Activated naive CD8-positive, alpha-beta T cell treated with anti-CD3 and anti-CD28 coated beads for 36 hours (primary cell): ENCODE data around the gene WEE1. TPM values are rescaled to one million over a fixed set of nuclear protein-coding genes. Genes with fewer than 3 reads are reported as not detected.
A peak's percentile ranks its signal among the peaks of the same experiment; 100 is the strongest.
"Not testable (repeated sequence)": the region's sequence is repeated elsewhere in the genome, so short reads cannot be mapped to it uniquely, and the experiment has no call there.

Experiments
- DNase-seq: peaks from one replicate; pipeline ENCODE4 v3.0.0; 2021
- H3K27ac Mint-ChIP-seq: one replicate; pipeline ENCODE4 v1.8.0; 2022; ENCODE audit warnings: mild to moderate bottlenecking, moderate library complexity, mixed read lengths
- H3K27me3 Mint-ChIP-seq: one replicate; pipeline ENCODE4 v1.8.0; 2022; ENCODE audit warnings: mild to moderate bottlenecking, mixed read lengths
- H3K36me3 Mint-ChIP-seq: one replicate; pipeline ENCODE4 v1.8.0; 2021; ENCODE audit warnings: mild to moderate bottlenecking, mixed read lengths
- H3K4me1 Mint-ChIP-seq: one replicate; pipeline ENCODE4 v1.8.0; 2021; ENCODE audit warnings: mixed read lengths
- H3K4me3 Mint-ChIP-seq: one replicate; pipeline ENCODE4 v1.8.0; 2022; ENCODE audit warnings: mild to moderate bottlenecking, moderate library complexity, mixed read lengths
- H3K9me3 Mint-ChIP-seq: one replicate; pipeline ENCODE4 v1.8.0; 2022; ENCODE audit warnings: mixed read lengths
- total RNA-seq, 2 experiments: library from RNA; stranded (reverse); gene quantifications; one replicate each; pipeline ENCODE4 v1.2.3, GENCODE V29; 2021

The WEE1 gene
- 10 to 100 TPM; 46.8 to 47.5 TPM for total RNA-seq

DNA sequence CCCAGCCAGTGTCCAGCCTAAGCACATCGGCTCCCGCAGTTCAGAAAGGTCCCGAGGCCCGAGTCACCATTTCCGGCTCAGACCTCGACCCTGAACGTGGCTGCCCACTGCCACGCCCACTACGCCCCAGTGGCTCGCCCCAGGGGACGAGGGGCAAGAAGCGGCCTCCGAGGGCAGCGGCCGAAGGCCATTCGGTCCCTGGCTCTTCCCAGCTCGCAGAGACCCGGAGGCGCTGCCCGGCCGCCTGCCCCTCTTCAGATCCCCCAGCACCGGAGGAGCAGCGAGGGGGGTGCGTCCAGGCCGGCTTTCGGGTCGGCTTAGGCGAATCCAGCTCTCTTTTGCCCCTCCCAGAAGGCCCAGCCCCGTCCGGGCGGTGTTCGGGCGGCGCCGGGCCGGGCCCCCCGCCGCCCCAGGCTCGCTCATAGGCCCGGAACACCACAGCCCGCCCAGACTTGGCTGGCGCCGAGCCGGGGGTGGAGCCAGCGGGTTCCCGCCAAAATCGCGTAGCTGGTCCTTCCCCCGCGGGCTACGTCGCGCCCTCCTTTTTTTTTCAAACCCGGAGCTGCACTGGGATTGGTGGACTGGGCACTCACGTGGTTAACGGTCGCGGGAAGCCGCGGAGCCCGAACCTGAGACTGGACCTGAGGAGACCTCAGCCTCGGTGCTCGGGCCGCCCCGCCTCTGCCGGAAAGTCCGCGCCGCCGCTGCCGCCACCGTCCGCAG is at the start of gene WEE1:
TSS of gene WEE1 (plus strand) at position 619 of the 723 bp plus-strand sequence. CDS start 264 bp downstream, outside the sequence.
- peaks cover 41% of the 10 kb centered on the region for H3K27me3 Mint-ChIP-seq
- peaks cover 30% of the 10 kb centered on the region for H3K36me3 Mint-ChIP-seq
- H3K9me3 Mint-ChIP-seq: no peaks in the 10 kb centered on the region
- peak; percentile 100 for DNase-seq
- peak within 1 kb of the TSS; percentile 93 for H3K4me3 Mint-ChIP-seq
- peak within 1 kb of the TSS; percentile 82 for H3K27ac Mint-ChIP-seq
- peaks cover 28% of the 10 kb centered on the region for H3K4me1 Mint-ChIP-seq

DNA sequence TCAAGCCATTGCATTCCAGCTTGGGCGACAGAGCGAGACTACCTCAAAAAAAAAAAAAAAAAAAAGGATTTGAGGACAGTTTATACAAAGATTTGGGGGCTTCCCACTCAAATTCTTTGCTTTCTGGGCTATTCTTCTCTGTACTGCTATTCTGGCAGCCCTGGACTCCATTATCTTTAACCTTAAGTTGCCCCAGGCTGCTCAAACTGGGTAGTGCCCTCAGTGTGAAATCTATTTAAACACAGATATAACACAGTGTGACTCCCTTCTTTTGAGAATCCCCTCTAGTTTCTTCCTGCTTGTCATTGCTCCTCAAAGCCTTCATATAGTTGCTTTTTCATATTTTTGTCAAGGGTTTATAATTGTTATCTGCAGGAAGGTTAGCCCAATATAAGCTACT is 49.5 kb upstream of the WEE1 start:
- Mint-ChIP-seq H3K27ac (no peak overlapping the region), H3K9me3 (no peaks in the 10 kb centered on the region), H3K4me1 (no peaks in the 10 kb centered on the region), H3K36me3 (no peaks in the 10 kb centered on the region), H3K4me3 (no peak overlapping the region), H3K27me3 (no peaks in the 10 kb centered on the region)
- no peak for DNase-seq

DNA sequence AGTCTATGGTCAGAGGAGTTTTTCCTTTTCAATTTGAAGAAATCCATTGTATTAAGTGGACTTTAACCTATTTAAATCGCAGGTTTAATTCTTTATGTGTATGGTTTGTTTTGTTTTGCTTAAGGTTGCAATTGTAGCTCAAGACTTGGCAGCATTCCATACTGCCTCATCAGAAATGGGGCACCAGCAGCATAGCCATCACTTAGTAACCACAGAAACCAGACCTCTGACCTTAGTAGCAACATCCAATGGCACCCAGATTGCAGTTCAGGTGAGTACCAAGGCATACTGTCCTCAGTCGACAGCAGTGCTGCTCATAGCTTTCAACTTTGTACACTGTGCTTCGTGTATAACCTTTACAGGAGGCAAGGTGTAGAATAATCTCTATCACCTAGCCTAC is 48.4 kb upstream of the WEE1 start:
- no peaks in the 10 kb centered on the region for H3K27me3 Mint-ChIP-seq
- DNase-seq: no peak
- no peaks in the 10 kb centered on the region for H3K36me3 Mint-ChIP-seq
- no peak overlapping the region for H3K27ac Mint-ChIP-seq
- no peak overlapping the region for H3K4me3 Mint-ChIP-seq
- H3K9me3 Mint-ChIP-seq: no peaks in the 10 kb centered on the region
- no peaks in the 10 kb centered on the region for H3K4me1 Mint-ChIP-seq

DNA sequence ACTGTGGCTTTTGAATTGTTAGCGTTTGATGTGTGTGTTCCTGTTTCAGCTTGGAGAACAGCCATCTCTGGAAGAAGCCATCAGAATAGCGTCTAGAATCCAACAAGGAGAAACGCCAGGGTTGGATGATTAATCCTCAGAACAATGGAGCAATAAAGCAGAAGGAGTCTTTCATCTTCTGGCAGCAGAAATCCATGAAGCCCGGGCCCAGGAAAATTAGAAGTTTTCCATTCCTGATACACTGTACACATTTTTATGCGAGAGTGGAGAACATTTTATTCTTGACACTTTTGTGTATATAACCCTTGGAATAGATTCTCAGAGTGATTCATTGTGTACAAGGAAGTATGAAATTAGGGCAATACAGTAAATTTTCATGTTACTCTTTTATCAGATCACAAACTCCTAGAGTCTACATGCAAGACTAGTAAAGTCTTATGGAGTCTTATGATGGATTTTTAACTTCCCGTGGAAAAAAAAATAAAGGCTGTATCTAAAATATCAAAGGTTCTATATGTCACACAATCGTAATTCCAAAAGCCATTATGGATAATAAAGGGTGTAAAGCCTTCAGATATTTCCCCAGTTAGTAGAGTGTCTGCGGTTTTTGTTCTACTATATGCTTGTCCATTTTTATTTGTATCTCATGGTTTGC is 45.9 kb upstream of the WEE1 start:
- Mint-ChIP-seq H3K4me1 (no peaks in the 10 kb centered on the region), H3K4me3 (no peak overlapping the region), H3K27ac (no peak overlapping the region), H3K9me3 (no peaks in the 10 kb centered on the region), H3K27me3 (no peaks in the 10 kb centered on the region), H3K36me3 (no peaks in the 10 kb centered on the region)
- no peak for DNase-seq

DNA sequence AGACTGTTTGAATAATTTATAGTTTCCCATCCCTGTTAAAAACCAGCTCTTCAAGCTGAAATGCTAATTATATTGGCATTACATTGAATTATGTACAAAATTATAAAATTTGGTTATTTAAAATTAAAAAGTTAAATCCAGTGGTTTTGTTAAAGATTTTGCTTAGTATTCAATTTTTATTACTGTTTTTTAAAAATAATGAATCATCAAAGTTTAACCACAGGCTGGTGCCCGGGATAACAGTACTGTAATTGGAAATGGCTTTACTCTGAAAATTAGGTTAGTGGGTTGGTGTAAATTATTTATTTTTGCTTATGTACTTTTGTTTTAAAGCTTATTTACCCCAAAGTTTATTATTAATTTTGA is 45.4 kb upstream of the WEE1 start:
- no peak overlapping the region for H3K27ac Mint-ChIP-seq
- H3K4me3 Mint-ChIP-seq: no peak overlapping the region
- no peak for DNase-seq
- H3K36me3 Mint-ChIP-seq: no peaks in the 10 kb centered on the region
- no peaks in the 10 kb centered on the region for H3K4me1 Mint-ChIP-seq
- H3K27me3 Mint-ChIP-seq: no peaks in the 10 kb centered on the region
- no peaks in the 10 kb centered on the region for H3K9me3 Mint-ChIP-seq

DNA sequence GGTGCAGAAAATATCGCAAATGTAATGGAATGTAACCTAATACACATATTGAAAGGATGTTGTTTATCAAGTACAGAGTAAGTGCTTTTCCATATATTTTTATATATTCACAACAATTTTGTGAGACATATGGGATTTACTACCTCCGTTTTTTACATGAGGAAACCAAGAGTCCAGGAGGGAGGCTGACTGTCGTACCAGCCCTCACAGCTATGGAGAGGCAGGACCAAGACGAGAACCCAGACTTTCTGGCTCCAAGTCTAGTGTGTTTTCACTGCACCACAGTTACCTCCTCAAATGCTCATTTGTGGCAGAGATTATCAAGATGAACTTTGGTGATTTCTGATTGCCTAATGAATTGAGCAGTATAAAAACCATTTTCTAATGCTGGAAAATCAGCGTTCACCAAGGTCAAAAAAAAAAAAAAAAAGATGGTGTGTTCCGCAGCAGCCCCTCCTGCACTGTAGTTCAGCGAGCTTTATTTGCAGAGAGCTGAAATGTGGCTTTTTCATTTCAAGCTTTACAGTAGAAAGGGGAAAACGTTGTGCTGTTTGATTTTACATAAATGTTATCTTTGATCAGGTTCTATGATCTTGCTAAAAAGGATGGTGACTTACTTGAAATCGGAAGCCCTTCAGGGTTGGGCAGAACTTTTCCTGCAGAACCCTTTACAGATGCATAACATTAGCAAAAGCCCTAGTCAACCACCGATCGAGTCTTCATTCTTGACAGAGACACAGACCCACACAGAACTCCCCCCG is 44.7 kb upstream of the WEE1 start:
- H3K4me3 Mint-ChIP-seq: no peak overlapping the region
- DNase-seq: no peak
- H3K9me3 Mint-ChIP-seq: no peaks in the 10 kb centered on the region
- no peak overlapping the region for H3K27ac Mint-ChIP-seq
- no peaks in the 10 kb centered on the region for H3K27me3 Mint-ChIP-seq
- no peaks in the 10 kb centered on the region for H3K4me1 Mint-ChIP-seq
- H3K36me3 Mint-ChIP-seq: no peaks in the 10 kb centered on the region

DNA sequence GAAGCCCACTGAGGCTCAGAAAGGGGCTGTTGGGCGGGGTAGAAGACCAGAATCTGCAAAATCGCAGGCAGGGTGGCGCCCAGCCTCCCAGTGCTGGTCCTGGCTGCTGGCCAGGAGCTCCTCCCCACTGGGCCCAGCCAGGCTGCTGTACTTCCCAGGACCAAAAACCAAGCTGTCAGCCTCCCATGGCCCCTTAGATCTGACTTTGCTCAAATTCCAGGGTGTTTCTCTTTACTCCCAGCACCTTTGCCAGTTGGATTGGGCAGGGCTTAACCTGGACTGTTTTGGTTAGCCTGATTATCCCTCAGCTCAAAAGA is 44.2 kb upstream of the WEE1 start:
- Mint-ChIP-seq H3K9me3 (no peaks in the 10 kb centered on the region), H3K4me1 (no peaks in the 10 kb centered on the region), H3K27me3 (no peaks in the 10 kb centered on the region), H3K36me3 (no peaks in the 10 kb centered on the region), H3K4me3 (no peak overlapping the region), H3K27ac (no peak overlapping the region)
- DNase-seq: no peak

DNA sequence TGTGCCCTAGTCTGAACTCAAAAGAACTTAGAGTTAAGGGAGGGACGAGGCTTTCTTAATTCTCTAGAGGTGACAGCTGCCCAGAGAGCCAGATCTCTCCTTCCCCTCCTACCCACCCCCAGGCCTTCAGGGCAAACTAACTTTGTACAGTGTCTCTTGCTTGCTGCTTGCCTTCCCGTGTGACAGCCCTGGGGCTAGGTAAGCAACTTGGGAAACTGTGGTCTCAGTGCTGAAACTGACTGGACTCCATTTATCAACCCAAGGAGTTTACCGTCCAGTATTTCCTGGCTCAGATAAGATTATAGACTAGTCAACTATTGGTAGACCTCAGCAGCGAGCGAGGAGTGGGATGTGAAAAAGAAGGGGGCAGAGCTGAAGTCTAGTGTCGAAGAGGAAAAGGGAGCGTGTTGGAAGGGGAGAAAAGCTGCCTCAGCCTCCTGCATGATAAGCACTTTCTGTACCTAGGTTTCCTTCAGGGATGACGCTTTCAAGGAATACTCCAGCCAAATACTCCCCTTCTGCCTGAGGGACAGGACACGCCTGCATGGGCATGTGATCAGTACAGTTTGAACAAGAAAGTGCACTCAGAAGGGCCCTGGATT is 43.3 kb upstream of the WEE1 start:
- H3K9me3 Mint-ChIP-seq: no peaks in the 10 kb centered on the region
- no peak overlapping the region for H3K27ac Mint-ChIP-seq
- H3K4me3 Mint-ChIP-seq: no peak overlapping the region
- DNase-seq: no peak
- H3K4me1 Mint-ChIP-seq: no peaks in the 10 kb centered on the region
- no peaks in the 10 kb centered on the region for H3K36me3 Mint-ChIP-seq
- no peaks in the 10 kb centered on the region for H3K27me3 Mint-ChIP-seq

DNA sequence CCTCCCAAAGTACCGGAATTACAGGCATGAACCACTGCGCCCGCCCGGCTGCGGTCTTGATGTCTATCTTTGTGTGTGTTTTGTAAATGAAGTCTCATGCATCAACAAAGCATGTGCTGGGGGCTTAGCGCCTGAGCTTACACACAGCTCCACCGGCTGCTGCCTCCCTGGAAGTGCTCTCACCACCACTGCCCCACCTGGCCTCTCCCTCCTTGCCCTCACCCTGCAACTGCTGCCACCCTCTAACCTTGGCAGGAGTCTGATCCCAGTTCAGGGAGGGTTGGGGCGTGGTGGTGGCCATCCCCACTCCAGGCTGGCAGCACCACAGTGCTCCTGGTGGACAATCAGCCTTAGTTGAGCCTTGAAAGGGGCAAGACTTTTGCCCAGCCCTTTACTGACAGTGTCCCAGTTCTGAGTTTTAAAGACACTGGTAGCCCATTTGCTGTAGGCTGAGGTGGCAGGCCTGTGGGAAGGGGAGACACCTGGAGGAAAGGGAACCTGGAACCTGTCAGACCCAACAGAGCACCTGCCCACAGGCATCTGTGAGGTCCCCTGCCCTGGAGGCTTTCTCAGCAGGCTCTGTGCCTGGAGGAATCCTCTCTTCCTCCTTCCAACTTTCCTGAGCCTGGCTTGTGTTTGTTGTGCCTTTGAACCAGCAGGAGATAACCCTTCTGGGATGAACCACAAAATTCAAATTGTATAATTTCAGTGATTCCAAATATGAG is 42.4 kb upstream of the WEE1 start:
- no peak for DNase-seq
- no peaks in the 10 kb centered on the region for H3K36me3 Mint-ChIP-seq
- H3K4me3 Mint-ChIP-seq: no peak overlapping the region
- no peaks in the 10 kb centered on the region for H3K9me3 Mint-ChIP-seq
- H3K27me3 Mint-ChIP-seq: no peaks in the 10 kb centered on the region
- H3K4me1 Mint-ChIP-seq: no peaks in the 10 kb centered on the region
- H3K27ac Mint-ChIP-seq: no peak overlapping the region

DNA sequence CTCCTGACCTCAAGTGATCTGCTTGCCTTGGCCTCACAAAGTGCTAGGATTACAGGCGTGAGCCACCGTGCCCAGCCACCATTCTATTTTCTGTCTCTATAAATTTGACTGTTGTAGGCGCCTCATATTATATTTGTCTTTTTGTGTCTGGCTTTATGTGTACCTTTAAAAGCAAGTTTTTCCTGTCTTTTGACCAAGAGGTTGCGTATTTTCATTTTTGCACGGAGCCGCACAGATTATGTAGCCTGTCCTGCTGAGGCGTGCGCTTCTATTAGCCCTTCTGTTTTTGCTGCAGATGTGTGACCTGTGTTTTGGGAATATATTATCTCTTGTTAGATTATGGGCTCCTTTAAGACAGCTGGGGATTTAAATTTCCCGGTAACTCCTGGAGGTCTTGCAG is 40.4 kb upstream of the WEE1 start:
- H3K27ac Mint-ChIP-seq: no peak overlapping the region
- no peak overlapping the region for H3K4me3 Mint-ChIP-seq
- H3K4me1 Mint-ChIP-seq: no peaks in the 10 kb centered on the region
- no peaks in the 10 kb centered on the region for H3K9me3 Mint-ChIP-seq
- DNase-seq: no peak
- H3K27me3 Mint-ChIP-seq: no peaks in the 10 kb centered on the region
- H3K36me3 Mint-ChIP-seq: no peaks in the 10 kb centered on the region

DNA sequence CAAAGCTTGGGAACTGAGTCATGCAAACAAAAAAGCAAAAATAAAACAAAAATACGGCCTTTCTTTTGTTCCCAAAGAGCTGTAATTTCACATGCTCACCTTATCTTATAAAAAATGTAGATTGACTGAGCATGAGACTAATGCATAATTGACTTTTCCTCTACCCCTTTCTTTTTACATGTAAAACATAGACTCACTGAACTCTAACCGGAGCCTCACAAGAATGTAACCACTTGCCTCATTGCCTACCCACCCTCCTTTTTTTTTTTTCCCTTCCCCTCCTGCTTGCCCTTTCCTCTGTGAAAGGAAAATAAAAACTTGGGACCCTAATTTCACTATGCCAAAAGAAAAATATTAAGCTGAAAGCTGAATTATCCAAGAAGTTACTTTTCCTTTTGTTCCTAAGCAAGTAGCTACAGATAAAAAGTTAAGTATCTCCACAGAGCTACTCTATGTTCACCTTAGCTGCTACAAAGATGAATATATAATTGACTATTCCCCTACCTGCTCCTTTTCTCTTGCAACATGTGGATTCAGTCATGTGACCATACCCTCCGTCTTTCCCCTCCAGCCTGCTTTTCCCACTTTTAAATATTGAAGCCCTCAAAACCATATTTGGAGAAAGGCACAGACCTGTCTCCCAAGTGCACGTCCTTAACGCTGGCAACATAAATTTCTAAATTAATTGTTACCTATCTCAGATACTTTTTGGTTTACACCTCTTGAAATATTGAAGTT is 39.6 kb upstream of the WEE1 start:
- Mint-ChIP-seq H3K4me3 (no peak overlapping the region), H3K4me1 (no peaks in the 10 kb centered on the region), H3K36me3 (no peaks in the 10 kb centered on the region), H3K27ac (no peak overlapping the region), H3K9me3 (no peaks in the 10 kb centered on the region), H3K27me3 (no peaks in the 10 kb centered on the region)
- no peak for DNase-seq

DNA sequence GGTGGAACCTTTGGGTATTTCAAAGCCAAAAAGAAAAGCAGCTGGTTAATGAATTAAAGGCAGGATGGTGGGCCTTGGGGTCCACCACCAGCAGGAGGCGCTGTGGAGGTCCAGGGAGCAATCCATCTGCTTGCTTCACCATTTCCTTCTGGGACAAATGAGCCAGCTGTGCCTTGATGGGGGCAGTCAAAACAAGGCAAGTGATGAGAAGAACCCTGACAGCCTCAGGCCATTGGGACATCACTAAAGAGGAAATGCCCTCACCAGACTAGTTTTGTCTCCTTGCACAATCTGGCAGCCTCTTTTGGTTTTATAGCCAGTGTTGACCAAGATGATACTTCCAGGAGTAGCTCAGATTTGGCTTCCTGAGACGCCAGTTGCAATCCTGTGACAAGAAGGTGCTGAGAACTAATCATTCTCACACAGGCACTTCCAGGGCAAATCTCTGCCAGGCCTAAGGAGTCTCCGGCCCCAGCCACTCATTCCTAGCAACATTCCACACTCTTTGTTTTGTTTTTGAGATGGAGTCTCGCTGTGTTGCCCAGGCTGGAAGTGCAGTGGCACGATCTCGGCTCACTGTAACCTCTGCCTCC is 38.2 kb upstream of the WEE1 start:
- peak; percentile 75 for DNase-seq
- no peaks in the 10 kb centered on the region for H3K36me3 Mint-ChIP-seq
- H3K4me1 Mint-ChIP-seq: no peaks in the 10 kb centered on the region
- no peak overlapping the region for H3K4me3 Mint-ChIP-seq
- no peak overlapping the region for H3K27ac Mint-ChIP-seq
- H3K9me3 Mint-ChIP-seq: no peaks in the 10 kb centered on the region
- H3K27me3 Mint-ChIP-seq: no peaks in the 10 kb centered on the region

DNA sequence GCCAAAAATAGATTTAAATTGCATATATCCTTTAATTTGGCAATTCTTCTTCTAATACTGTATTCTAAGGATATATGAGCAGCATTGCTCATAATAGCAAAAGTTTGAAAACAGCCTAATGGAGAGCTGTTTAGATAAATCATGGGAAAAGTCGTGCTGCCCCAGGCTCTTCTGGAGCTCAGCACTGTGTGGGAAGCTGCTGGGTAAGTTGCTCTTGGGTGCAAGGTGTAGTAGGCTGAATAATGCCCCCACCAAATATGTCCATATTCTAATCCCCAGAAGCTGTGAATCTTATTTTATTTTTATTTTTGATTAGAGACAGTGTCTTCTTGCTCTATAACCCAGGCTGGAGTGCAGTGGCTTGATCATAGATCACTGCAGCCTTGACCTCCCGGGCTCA is 34.9 kb upstream of the WEE1 start:
- no peak for DNase-seq
- no peaks in the 10 kb centered on the region for H3K9me3 Mint-ChIP-seq
- peaks cover 3% of the 10 kb centered on the region for H3K36me3 Mint-ChIP-seq
- no peaks in the 10 kb centered on the region for H3K4me1 Mint-ChIP-seq
- no peak overlapping the region for H3K27ac Mint-ChIP-seq
- no peak overlapping the region for H3K4me3 Mint-ChIP-seq
- H3K27me3 Mint-ChIP-seq: no peaks in the 10 kb centered on the region

DNA sequence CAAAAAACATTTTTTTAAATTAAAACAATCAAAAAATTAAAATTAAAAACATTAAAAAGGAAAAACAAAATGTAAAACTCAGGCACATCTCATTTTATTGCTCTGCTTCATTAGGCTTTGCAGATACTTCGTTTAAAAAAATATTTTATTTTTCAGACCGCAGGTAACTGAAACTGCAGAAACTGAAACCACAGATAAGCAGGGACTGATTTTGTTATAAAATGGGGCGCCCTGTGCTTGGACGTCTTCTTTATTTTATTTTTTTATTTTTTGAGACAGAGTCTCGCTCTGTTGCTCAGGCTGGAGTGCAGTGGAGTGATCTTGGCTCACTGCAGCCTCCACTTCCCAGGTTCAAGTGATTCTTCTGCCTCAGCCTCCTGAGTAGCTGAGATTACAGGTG is 24.3 kb upstream of the WEE1 start:
- H3K4me1 Mint-ChIP-seq, DNase-seq, H3K27ac Mint-ChIP-seq, H3K4me3 Mint-ChIP-seq, H3K9me3 Mint-ChIP-seq, H3K27me3 Mint-ChIP-seq: not testable (repeated sequence)
- H3K36me3 Mint-ChIP-seq: peaks cover 14% of the 10 kb centered on the region
